ENCODE results near the gene MARCHF3. TPM values are rescaled to one million over a fixed set of nuclear protein-coding genes. Genes with fewer than 3 reads are reported as not detected.

MARCHF3 gene
- total RNA-seq, 2 donors from 2014 or later, result 10.4 to 34.1 TPM

- no peak overlapping the region for H3K4me3 ChIP-seq
- H3K9me3 ChIP-seq, result no peaks in the 10 kb centered on the region
- DNase-seq (ENCODE audit: low spot score), result no peak
- H3K27ac ChIP-seq, result no peak overlapping the region
- H3K36me3 ChIP-seq, result no peaks in the 10 kb centered on the region
- ATAC-seq (ENCODE audit: insufficient number of reproducible peaks, low FRiP score, low read depth), result no peak
- peaks cover 9 to 16% of the 10 kb centered on the region in 2 donors for H3K4me1 ChIP-seq (ENCODE audit: control insufficient read depth in 1 of 2, low read depth in 2 of 2)
- no peak for TF ChIP-seq CTCF (IDR thresholded peaks at IDR 0.05)
- H3K27me3 ChIP-seq (replicated peaks; ENCODE audit: insufficient read depth), result no peaks in the 10 kb centered on the region
Observed at GRCh38 chr5:126970517-126971017, 59.8 kb downstream of the MARCHF3 start.

DNA sequence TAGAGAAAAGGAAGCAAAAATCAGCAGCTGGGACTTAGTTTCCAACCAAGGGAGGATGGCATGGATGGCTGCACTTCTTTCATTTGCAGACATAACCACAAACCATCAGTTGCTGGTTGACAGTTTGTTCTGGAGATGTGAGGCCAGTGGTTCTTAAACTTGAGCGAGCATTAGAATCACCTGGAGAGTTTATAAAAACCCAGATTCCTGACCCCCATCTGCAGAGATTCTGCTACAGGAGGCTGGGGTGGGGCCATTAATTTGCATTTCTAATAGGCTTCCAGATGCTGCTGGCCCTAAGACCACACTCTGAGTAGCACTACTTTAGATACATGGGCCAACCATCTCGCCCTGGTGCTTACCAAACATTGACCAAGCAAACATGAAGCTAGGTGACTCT, 60.8 kb downstream of the MARCHF3 start:
- Histone ChIP-seq H3K36me3 (no peaks in the 10 kb centered on the region), H3K27me3 (replicated peaks; ENCODE audit: insufficient read depth) (no peaks in the 10 kb centered on the region), H3K4me1 (ENCODE audit: control insufficient read depth in 1 of 2, low read depth in 2 of 2) (peaks cover 9 to 16% of the 10 kb centered on the region in 2 donors), H3K4me3 (no peak overlapping the region), H3K9me3 (no peaks in the 10 kb centered on the region), H3K27ac (no peak overlapping the region)
- no peak for TF ChIP-seq CTCF (IDR thresholded peaks at IDR 0.05)
- no peak for ATAC-seq (ENCODE audit: insufficient number of reproducible peaks, low FRiP score, low read depth)
- no peak for DNase-seq (ENCODE audit: low spot score)

DNA sequence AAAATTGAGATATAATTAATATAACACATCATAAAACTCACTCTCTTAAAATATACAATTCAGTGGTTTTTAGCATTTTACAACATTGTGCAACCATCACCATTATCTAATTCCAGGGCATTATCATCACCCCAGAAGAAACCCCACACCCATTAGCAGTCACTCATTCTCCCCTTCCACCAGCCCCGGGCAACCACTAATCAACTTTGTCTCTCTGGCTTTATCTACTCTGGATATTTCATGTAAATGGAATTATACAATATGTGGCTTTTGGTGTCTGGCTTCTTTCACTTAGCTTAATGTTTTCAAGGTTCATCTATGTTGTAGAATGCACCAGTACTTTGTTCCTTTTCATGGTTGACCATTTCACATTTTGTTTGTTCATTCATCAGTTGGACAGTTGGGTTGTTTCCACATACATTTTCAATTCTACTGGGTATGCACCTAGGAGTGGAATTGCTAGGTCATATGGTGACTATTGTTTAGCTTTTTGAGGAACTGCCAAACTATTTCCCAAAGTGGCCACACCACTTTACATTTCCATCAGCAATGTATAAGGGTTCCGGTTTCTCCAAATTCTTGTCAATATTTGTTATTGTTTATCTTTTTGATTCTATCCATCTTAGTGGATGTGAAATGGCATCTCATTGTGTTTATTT, 62.4 kb downstream of the MARCHF3 start:
- Histone ChIP-seq H3K27ac (no peak overlapping the region), H3K4me3 (no peak overlapping the region)

DNA sequence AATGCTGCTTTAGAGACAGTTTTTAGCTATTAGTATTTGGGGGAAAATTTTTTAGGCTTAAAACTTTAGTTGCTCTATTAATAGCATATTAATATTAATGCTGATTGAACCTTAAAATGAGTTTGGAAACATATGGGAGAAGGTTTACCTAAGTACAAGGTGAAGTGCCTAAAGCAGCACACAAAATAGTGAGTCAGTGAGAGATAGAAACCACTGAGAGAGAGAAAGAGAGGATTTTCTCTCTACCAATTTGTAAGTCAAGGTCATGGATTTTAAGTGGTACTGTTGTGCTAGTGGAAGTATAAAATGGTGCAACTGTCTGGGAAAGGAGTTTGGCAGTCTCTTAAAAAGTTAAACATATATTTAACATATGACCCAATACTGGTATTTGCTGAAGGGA, 64.9 kb downstream of the MARCHF3 start:
- Histone ChIP-seq H3K4me3 (no peak overlapping the region), H3K36me3 (no peaks in the 10 kb centered on the region), H3K27ac (no peak overlapping the region), H3K4me1 (ENCODE audit: control insufficient read depth in 1 of 2, low read depth in 2 of 2) (peaks cover 2 to 5% of the 10 kb centered on the region in 2 donors), H3K27me3 (replicated peaks; ENCODE audit: insufficient read depth) (no peaks in the 10 kb centered on the region), H3K9me3 (no peaks in the 10 kb centered on the region)
- DNase-seq (ENCODE audit: low spot score) (no peak), ATAC-seq (ENCODE audit: insufficient number of reproducible peaks, low FRiP score, low read depth) (no peak)
- TF ChIP-seq CTCF (IDR thresholded peaks at IDR 0.05), result no peak

More for the DNA sequence above, 62.4 kb downstream of the MARCHF3 start:
- Histone ChIP-seq H3K27me3 (replicated peaks; ENCODE audit: insufficient read depth) (no peaks in the 10 kb centered on the region), H3K9me3 (no peaks in the 10 kb centered on the region), H3K36me3 (no peaks in the 10 kb centered on the region), H3K4me1 (ENCODE audit: control insufficient read depth in 1 of 2, low read depth in 2 of 2) (peaks cover 9 to 16% of the 10 kb centered on the region in 2 donors)
- no peak for TF ChIP-seq CTCF (IDR thresholded peaks at IDR 0.05)
- ATAC-seq (ENCODE audit: insufficient number of reproducible peaks, low FRiP score, low read depth) (no peak), DNase-seq (ENCODE audit: low spot score) (no peak)

GRCh38 chr5:126965061-126965475, 65.3 kb downstream of the MARCHF3 start:
- no peak for ATAC-seq (ENCODE audit: insufficient number of reproducible peaks, low FRiP score, low read depth)
- no peak for TF ChIP-seq CTCF (IDR thresholded peaks at IDR 0.05)
- no peak overlapping the region for H3K4me3 ChIP-seq
- no peaks in the 10 kb centered on the region for H3K27me3 ChIP-seq (replicated peaks; ENCODE audit: insufficient read depth)
- H3K4me1 ChIP-seq (ENCODE audit: control insufficient read depth in 1 of 2, low read depth in 2 of 2), result peaks cover 0 to under 1% of the 10 kb centered on the region in 2 donors
- H3K36me3 ChIP-seq, result no peaks in the 10 kb centered on the region
- no peaks in the 10 kb centered on the region for H3K9me3 ChIP-seq
- H3K27ac ChIP-seq, result no peak overlapping the region
- DNase-seq (ENCODE audit: low spot score), result no peak
